ENCODE data around the gene CEMP1. TPM values are rescaled to one million over a fixed set of nuclear protein-coding genes. Genes with fewer than 3 reads are reported as not detected.

The CEMP1 gene
- total RNA-seq, 2 experiments from 2014 or later = 0.25 to 0.55 TPM

GRCh38 chr16:2496223-2497115 is 34.7 kb downstream of the CEMP1 start:
- ChIA-PET CTCF (ENCODE audit: unreplicated experiment) (no interaction called here), POLR2A (interaction anchor here (0.6 kb wide), 1 partner anchor 304 kb away, joined by 5 read pairs; no protein-coding TSS in a partner anchor)
- no peak for TF ChIP-seq EZH2phosphoT487 (IDR thresholded peaks at IDR 0.05; ENCODE audit: borderline replicate concordance, low read depth, low read length)
- TF ChIP-seq, protein P1, sequence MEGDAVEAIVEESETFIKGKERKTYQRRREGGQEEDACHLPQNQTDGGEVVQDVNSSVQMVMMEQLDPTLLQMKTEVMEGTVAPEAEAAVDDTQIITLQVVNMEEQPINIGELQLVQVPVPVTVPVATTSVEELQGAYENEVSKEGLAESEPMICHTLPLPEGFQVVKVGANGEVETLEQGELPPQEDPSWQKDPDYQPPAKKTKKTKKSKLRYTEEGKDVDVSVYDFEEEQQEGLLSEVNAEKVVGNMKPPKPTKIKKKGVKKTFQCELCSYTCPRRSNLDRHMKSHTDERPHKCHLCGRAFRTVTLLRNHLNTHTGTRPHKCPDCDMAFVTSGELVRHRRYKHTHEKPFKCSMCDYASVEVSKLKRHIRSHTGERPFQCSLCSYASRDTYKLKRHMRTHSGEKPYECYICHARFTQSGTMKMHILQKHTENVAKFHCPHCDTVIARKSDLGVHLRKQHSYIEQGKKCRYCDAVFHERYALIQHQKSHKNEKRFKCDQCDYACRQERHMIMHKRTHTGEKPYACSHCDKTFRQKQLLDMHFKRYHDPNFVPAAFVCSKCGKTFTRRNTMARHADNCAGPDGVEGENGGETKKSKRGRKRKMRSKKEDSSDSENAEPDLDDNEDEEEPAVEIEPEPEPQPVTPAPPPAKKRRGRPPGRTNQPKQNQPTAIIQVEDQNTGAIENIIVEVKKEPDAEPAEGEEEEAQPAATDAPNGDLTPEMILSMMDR (conservative IDR thresholded peaks at IDR 0.05; ENCODE audit: low read length) = no peak

GRCh38 chr16:2495041-2495440 is 36.2 kb downstream of the CEMP1 start:
- ChIA-PET POLR2A (no interaction called here), CTCF (ENCODE audit: unreplicated experiment) (no interaction called here)
- no TSS peak for BruUV-seq (replicated peaks)
- no peaks in the 10 kb centered on the region for H3K9me3 ChIP-seq (ENCODE audit: low read length)
- no peaks in the 10 kb centered on the region for H3K4me1 ChIP-seq (ENCODE audit: insufficient read depth, low read length, poor library complexity, severe bottlenecking)
- DNase-seq (ENCODE audit: low spot score) = no peak
- intact Hi-C loops (cut with micrococcal nuclease; ENCODE audit: unreplicated experiment) = no loop called here
- no peak overlapping the region for H3K27ac ChIP-seq (ENCODE audit: low read depth, low read length, poor library complexity, severe bottlenecking)
- H3K4me3 ChIP-seq (ENCODE audit: low read depth, low read length, poor library complexity, severe bottlenecking) = no peak overlapping the region
- TF ChIP-seq, protein P1 (conservative IDR thresholded peaks at IDR 0.05; ENCODE audit: low read length) = no peak
- TF ChIP-seq EZH2phosphoT487 (IDR thresholded peaks at IDR 0.05; ENCODE audit: borderline replicate concordance, low read depth, low read length) = no peak
- no peaks in the 10 kb centered on the region for H3K9me2 ChIP-seq (ENCODE audit: insufficient read depth, low read length)
- no peaks in the 10 kb centered on the region for H4K20me1 ChIP-seq (ENCODE audit: insufficient read depth, low read length)
- no peak overlapping the region for H3K4me2 ChIP-seq (ENCODE audit: low read length)
- H2AFZ ChIP-seq (ENCODE audit: low read length) = no peak overlapping the region
- no peaks in the 10 kb centered on the region for H3K79me2 ChIP-seq (ENCODE audit: insufficient read depth, low read depth, low read length)
- peaks cover 32% of the 10 kb centered on the region for H3K36me3 ChIP-seq (ENCODE audit: insufficient read depth, low read length)

More at GRCh38 chr16:2496223-2497115, 34.7 kb downstream of the CEMP1 start:
- no peak for DNase-seq (ENCODE audit: low spot score)
- Histone ChIP-seq H3K36me3 (ENCODE audit: insufficient read depth, low read length) (peaks cover 23% of the 10 kb centered on the region), H4K20me1 (ENCODE audit: insufficient read depth, low read length) (no peaks in the 10 kb centered on the region), H3K9me3 (ENCODE audit: low read length) (no peaks in the 10 kb centered on the region), H3K9me2 (ENCODE audit: insufficient read depth, low read length) (no peaks in the 10 kb centered on the region), H2AFZ (ENCODE audit: low read length) (no peak overlapping the region), H3K27ac (ENCODE audit: low read depth, low read length, poor library complexity, severe bottlenecking) (no peak overlapping the region), H3K4me2 (ENCODE audit: low read length) (no peak overlapping the region), H3K79me2 (ENCODE audit: insufficient read depth, low read depth, low read length) (no peaks in the 10 kb centered on the region), H3K4me1 (ENCODE audit: insufficient read depth, low read length, poor library complexity, severe bottlenecking) (peaks cover 7% of the 10 kb centered on the region), H3K4me3 (ENCODE audit: low read depth, low read length, poor library complexity, severe bottlenecking) (no peak overlapping the region)
- intact Hi-C loops (cut with micrococcal nuclease; ENCODE audit: unreplicated experiment) = no loop called here
- BruUV-seq (replicated peaks) = no TSS peak

GRCh38 chr16:2494616-2495015 is 36.6 kb downstream of the CEMP1 start:
- H3K27ac ChIP-seq (ENCODE audit: low read depth, low read length, poor library complexity, severe bottlenecking) = no peak overlapping the region
- no peak overlapping the region for H3K4me3 ChIP-seq (ENCODE audit: low read depth, low read length, poor library complexity, severe bottlenecking)
- no peaks in the 10 kb centered on the region for H3K9me2 ChIP-seq (ENCODE audit: insufficient read depth, low read length)
- peaks cover 35% of the 10 kb centered on the region for H3K36me3 ChIP-seq (ENCODE audit: insufficient read depth, low read length)
- TF ChIP-seq EZH2phosphoT487 (IDR thresholded peaks at IDR 0.05; ENCODE audit: borderline replicate concordance, low read depth, low read length) = no peak
- H3K9me3 ChIP-seq (ENCODE audit: low read length) = no peaks in the 10 kb centered on the region
- no peak overlapping the region for H3K4me2 ChIP-seq (ENCODE audit: low read length)
- no peak for DNase-seq (ENCODE audit: low spot score)
- no peak overlapping the region for H2AFZ ChIP-seq (ENCODE audit: low read length)
- no TSS peak for BruUV-seq (replicated peaks)
- no peaks in the 10 kb centered on the region for H4K20me1 ChIP-seq (ENCODE audit: insufficient read depth, low read length)
- no peaks in the 10 kb centered on the region for H3K4me1 ChIP-seq (ENCODE audit: insufficient read depth, low read length, poor library complexity, severe bottlenecking)
- intact Hi-C loops (cut with micrococcal nuclease; ENCODE audit: unreplicated experiment) = no loop called here
- CTCF ChIA-PET (ENCODE audit: unreplicated experiment) = no interaction called here
- no peaks in the 10 kb centered on the region for H3K79me2 ChIP-seq (ENCODE audit: insufficient read depth, low read depth, low read length)
- POLR2A ChIA-PET = no interaction called here
